Measurements from ENCODE around the gene KRT17. TPM values are rescaled to one million over a fixed set of nuclear protein-coding genes. Genes with fewer than 3 reads are reported as not detected.

KRT17 gene
- total and polyA plus RNA-seq, 9 of the 15 experiments (the other 6 are each of a cell fraction or from before 2014, with no cell fraction given): 0.23 to 0.25 TPM; not detected in 7

DNA sequence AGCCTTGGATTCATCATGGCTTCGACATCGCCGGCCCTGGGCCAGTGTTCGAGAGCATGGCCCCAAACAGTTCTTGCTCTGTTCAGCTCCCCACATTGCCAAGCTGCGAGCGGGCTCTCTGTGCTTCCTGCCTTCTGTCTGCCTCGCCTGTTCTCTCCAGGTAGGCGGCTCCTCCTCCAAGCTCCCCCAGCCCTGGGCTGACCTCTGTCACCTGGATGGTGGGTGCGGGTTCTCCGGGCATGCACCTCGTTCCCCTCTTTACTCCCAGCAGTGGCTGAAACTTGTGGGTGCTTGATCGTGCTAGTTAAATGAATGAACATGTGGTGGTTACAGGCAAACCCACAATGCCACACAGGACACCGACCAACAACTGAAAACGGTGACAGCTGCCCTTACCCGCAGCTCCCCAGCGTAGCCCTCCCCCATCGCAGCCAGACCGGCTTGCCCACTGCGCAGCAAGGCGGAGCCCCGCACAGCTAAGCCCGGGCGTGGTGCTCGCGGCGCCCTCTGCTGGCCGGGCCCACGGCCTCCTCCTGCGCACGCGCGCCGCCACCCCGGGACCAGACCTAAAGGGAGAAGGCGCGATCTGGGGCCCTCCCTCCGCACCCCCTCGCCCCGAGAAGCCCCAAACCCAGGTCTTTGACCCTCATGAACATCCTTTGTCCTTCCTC, 41.3 kb upstream of the KRT17 start (continued):
- TF ChIP-seq, protein P1, sequence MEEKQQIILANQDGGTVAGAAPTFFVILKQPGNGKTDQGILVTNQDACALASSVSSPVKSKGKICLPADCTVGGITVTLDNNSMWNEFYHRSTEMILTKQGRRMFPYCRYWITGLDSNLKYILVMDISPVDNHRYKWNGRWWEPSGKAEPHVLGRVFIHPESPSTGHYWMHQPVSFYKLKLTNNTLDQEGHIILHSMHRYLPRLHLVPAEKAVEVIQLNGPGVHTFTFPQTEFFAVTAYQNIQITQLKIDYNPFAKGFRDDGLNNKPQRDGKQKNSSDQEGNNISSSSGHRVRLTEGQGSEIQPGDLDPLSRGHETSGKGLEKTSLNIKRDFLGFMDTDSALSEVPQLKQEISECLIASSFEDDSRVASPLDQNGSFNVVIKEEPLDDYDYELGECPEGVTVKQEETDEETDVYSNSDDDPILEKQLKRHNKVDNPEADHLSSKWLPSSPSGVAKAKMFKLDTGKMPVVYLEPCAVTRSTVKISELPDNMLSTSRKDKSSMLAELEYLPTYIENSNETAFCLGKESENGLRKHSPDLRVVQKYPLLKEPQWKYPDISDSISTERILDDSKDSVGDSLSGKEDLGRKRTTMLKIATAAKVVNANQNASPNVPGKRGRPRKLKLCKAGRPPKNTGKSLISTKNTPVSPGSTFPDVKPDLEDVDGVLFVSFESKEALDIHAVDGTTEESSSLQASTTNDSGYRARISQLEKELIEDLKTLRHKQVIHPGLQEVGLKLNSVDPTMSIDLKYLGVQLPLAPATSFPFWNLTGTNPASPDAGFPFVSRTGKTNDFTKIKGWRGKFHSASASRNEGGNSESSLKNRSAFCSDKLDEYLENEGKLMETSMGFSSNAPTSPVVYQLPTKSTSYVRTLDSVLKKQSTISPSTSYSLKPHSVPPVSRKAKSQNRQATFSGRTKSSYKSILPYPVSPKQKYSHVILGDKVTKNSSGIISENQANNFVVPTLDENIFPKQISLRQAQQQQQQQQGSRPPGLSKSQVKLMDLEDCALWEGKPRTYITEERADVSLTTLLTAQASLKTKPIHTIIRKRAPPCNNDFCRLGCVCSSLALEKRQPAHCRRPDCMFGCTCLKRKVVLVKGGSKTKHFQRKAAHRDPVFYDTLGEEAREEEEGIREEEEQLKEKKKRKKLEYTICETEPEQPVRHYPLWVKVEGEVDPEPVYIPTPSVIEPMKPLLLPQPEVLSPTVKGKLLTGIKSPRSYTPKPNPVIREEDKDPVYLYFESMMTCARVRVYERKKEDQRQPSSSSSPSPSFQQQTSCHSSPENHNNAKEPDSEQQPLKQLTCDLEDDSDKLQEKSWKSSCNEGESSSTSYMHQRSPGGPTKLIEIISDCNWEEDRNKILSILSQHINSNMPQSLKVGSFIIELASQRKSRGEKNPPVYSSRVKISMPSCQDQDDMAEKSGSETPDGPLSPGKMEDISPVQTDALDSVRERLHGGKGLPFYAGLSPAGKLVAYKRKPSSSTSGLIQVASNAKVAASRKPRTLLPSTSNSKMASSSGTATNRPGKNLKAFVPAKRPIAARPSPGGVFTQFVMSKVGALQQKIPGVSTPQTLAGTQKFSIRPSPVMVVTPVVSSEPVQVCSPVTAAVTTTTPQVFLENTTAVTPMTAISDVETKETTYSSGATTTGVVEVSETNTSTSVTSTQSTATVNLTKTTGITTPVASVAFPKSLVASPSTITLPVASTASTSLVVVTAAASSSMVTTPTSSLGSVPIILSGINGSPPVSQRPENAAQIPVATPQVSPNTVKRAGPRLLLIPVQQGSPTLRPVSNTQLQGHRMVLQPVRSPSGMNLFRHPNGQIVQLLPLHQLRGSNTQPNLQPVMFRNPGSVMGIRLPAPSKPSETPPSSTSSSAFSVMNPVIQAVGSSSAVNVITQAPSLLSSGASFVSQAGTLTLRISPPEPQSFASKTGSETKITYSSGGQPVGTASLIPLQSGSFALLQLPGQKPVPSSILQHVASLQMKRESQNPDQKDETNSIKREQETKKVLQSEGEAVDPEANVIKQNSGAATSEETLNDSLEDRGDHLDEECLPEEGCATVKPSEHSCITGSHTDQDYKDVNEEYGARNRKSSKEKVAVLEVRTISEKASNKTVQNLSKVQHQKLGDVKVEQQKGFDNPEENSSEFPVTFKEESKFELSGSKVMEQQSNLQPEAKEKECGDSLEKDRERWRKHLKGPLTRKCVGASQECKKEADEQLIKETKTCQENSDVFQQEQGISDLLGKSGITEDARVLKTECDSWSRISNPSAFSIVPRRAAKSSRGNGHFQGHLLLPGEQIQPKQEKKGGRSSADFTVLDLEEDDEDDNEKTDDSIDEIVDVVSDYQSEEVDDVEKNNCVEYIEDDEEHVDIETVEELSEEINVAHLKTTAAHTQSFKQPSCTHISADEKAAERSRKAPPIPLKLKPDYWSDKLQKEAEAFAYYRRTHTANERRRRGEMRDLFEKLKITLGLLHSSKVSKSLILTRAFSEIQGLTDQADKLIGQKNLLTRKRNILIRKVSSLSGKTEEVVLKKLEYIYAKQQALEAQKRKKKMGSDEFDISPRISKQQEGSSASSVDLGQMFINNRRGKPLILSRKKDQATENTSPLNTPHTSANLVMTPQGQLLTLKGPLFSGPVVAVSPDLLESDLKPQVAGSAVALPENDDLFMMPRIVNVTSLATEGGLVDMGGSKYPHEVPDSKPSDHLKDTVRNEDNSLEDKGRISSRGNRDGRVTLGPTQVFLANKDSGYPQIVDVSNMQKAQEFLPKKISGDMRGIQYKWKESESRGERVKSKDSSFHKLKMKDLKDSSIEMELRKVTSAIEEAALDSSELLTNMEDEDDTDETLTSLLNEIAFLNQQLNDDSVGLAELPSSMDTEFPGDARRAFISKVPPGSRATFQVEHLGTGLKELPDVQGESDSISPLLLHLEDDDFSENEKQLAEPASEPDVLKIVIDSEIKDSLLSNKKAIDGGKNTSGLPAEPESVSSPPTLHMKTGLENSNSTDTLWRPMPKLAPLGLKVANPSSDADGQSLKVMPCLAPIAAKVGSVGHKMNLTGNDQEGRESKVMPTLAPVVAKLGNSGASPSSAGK (IDR thresholded peaks at IDR 0.05): peak; percentile 89
- TF ChIP-seq, protein P2, sequence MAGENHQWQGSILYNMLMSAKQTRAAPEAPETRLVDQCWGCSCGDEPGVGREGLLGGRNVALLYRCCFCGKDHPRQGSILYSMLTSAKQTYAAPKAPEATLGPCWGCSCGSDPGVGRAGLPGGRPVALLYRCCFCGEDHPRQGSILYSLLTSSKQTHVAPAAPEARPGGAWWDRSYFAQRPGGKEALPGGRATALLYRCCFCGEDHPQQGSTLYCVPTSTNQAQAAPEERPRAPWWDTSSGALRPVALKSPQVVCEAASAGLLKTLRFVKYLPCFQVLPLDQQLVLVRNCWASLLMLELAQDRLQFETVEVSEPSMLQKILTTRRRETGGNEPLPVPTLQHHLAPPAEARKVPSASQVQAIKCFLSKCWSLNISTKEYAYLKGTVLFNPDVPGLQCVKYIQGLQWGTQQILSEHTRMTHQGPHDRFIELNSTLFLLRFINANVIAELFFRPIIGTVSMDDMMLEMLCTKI (IDR thresholded peaks at IDR 0.05; ENCODE audit: partially characterized antibody): no peak
- TF ChIP-seq SETDB1 (IDR thresholded peaks at IDR 0.05; ENCODE audit: low read length) (no peak), CBFA2T3 (IDR thresholded peaks at IDR 0.05) (no peak), E2F6 (IDR thresholded peaks at IDR 0.05; ENCODE audit: borderline replicate concordance in 1 of 2, extremely low read depth in 1 of 2, insufficient read depth in 1 of 2, insufficient read length in 1 of 2, low read depth in 1 of 2, low read length in 1 of 2, poor library complexity in 1 of 2, severe bottlenecking in 1 of 2) (peak; percentile 29 to 72), ESRRA (IDR thresholded peaks at IDR 0.05; ENCODE audit: borderline replicate concordance, low read depth) (no peak; the same call in 1 of the 2 replicates), ZNF644 (tag; IDR thresholded peaks at IDR 0.05; ENCODE audit: low read depth) (no peak), SIRT6 (IDR thresholded peaks at IDR 0.05; ENCODE audit: low read depth, low read length) (no peak)
- TF ChIP-seq, protein P3, sequence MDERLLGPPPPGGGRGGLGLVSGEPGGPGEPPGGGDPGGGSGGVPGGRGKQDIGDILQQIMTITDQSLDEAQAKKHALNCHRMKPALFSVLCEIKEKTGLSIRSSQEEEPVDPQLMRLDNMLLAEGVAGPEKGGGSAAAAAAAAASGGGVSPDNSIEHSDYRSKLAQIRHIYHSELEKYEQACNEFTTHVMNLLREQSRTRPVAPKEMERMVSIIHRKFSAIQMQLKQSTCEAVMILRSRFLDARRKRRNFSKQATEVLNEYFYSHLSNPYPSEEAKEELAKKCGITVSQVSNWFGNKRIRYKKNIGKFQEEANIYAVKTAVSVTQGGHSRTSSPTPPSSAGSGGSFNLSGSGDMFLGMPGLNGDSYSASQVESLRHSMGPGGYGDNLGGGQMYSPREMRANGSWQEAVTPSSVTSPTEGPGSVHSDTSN (CRISPR knock-in tag; IDR thresholded peaks at IDR 0.05; ENCODE audit: low read depth): no peak
- TF ChIP-seq, protein P3 (tag; conservative IDR thresholded peaks at IDR 0.05; ENCODE audit: low read depth): no peak
